ENCODE results near the gene VMP1. TPM values are rescaled to one million over a fixed set of nuclear protein-coding genes. Genes with fewer than 3 reads are reported as not detected.

Gene VMP1
- total and polyA plus RNA-seq, 2 of the 13 experiments (the other 11 are each of a cell fraction or from before 2014, with no cell fraction given): 186 to 271 TPM

DNA sequence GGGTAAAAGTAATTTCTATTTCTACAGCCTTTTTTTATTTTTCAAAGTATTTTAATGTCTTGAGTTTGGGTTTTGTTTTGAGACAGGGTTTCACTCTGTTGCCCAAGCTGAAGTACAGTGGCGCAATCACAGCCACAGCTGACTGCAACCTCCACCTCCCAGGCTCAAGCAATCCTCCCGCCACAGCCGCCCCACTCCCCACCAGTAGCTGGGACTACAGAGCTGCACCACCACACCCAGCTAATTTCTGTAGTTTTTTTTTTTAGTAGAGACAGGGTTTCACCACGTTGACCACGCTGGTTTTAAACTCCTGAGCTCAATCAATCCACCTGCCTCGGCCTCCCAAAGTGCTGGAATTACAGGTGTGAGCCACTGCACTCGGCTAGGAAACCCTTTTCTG lies 141.3 kb downstream of the VMP1 start (continued):
- TF ChIP-seq, protein P1, sequence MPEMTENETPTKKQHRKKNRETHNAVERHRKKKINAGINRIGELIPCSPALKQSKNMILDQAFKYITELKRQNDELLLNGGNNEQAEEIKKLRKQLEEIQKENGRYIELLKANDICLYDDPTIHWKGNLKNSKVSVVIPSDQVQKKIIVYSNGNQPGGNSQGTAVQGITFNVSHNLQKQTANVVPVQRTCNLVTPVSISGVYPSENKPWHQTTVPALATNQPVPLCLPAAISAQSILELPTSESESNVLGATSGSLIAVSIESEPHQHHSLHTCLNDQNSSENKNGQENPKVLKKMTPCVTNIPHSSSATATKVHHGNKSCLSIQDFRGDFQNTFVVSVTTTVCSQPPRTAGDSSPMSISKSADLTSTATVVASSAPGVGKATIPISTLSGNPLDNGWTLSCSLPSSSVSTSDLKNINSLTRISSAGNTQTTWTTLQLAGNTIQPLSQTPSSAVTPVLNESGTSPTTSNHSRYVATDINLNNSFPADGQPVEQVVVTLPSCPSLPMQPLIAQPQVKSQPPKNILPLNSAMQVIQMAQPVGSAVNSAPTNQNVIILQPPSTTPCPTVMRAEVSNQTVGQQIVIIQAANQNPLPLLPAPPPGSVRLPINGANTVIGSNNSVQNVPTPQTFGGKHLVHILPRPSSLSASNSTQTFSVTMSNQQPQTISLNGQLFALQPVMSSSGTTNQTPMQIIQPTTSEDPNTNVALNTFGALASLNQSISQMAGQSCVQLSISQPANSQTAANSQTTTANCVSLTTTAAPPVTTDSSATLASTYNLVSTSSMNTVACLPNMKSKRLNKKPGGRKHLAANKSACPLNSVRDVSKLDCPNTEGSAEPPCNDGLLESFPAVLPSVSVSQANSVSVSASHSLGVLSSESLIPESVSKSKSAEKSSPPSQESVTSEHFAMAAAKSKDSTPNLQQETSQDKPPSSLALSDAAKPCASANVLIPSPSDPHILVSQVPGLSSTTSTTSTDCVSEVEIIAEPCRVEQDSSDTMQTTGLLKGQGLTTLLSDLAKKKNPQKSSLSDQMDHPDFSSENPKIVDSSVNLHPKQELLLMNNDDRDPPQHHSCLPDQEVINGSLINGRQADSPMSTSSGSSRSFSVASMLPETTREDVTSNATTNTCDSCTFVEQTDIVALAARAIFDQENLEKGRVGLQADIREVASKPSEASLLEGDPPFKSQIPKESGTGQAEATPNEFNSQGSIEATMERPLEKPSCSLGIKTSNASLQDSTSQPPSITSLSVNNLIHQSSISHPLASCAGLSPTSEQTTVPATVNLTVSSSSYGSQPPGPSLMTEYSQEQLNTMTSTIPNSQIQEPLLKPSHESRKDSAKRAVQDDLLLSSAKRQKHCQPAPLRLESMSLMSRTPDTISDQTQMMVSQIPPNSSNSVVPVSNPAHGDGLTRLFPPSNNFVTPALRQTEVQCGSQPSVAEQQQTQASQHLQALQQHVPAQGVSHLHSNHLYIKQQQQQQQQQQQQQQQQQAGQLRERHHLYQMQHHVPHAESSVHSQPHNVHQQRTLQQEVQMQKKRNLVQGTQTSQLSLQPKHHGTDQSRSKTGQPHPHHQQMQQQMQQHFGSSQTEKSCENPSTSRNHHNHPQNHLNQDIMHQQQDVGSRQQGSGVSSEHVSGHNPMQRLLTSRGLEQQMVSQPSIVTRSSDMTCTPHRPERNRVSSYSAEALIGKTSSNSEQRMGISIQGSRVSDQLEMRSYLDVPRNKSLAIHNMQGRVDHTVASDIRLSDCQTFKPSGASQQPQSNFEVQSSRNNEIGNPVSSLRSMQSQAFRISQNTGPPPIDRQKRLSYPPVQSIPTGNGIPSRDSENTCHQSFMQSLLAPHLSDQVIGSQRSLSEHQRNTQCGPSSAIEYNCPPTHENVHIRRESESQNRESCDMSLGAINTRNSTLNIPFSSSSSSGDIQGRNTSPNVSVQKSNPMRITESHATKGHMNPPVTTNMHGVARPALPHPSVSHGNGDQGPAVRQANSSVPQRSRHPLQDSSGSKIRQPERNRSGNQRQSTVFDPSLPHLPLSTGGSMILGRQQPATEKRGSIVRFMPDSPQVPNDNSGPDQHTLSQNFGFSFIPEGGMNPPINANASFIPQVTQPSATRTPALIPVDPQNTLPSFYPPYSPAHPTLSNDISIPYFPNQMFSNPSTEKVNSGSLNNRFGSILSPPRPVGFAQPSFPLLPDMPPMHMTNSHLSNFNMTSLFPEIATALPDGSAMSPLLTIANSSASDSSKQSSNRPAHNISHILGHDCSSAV (CRISPR knock-in tag; IDR thresholded peaks at IDR 0.05; ENCODE audit: borderline replicate concordance): no peak
- TF ChIP-seq IRX3 (CRISPR knock-in tag; IDR thresholded peaks at IDR 0.05; ENCODE audit: borderline replicate concordance, low read depth) (no peak), MTA1 (CRISPR knock-in tag; IDR thresholded peaks at IDR 0.05; ENCODE audit: borderline replicate concordance) (no peak), SAP130 (CRISPR knock-in tag; IDR thresholded peaks at IDR 0.05; ENCODE audit: low read depth) (peak; percentile 61), MBNL3 (CRISPR knock-in tag; conservative IDR thresholded peaks at IDR 0.05) (no peak), ZNF232 (CRISPR knock-in tag; IDR thresholded peaks at IDR 0.05; ENCODE audit: borderline replicate concordance) (no peak), ZEB1 (IDR thresholded peaks at IDR 0.05; ENCODE audit: insufficient replicate concordance, low read depth) (no peak), HNRNPLL (IDR thresholded peaks at IDR 0.05; ENCODE audit: low read depth, low read length, poor library complexity, severe bottlenecking) (no peak), STAT5B (CRISPR knock-in tag; IDR thresholded peaks at IDR 0.05) (no peak), ZNF75D (CRISPR knock-in tag; IDR thresholded peaks at IDR 0.05; ENCODE audit: borderline replicate concordance) (no peak), SNAI1 (CRISPR knock-in tag; IDR thresholded peaks at IDR 0.05; ENCODE audit: borderline replicate concordance) (no peak), ZFX (CRISPR knock-in tag; IDR thresholded peaks at IDR 0.05; ENCODE audit: low read depth) (no peak), ZNF343 (CRISPR knock-in tag; IDR thresholded peaks at IDR 0.05) (no peak), RARA (CRISPR knock-in tag; IDR thresholded peaks at IDR 0.05) (peak; percentile 47; the same call in 1 of the 2 replicates), ZNF205 (CRISPR knock-in tag; IDR thresholded peaks at IDR 0.05) (no peak), FOXM1 (CRISPR knock-in tag; IDR thresholded peaks at IDR 0.05) (no peak), ATF1 (CRISPR knock-in tag; IDR thresholded peaks at IDR 0.05) (no peak), CEBPB (IDR thresholded peaks at IDR 0.05; ENCODE audit: borderline replicate concordance, low read depth, low read length) (peak; percentile 98)
- TF ChIP-seq, protein P2, sequence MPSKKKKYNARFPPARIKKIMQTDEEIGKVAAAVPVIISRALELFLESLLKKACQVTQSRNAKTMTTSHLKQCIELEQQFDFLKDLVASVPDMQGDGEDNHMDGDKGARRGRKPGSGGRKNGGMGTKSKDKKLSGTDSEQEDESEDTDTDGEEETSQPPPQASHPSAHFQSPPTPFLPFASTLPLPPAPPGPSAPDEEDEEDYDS (CRISPR knock-in tag; IDR thresholded peaks at IDR 0.05): no peak
- TF ChIP-seq, protein P3, sequence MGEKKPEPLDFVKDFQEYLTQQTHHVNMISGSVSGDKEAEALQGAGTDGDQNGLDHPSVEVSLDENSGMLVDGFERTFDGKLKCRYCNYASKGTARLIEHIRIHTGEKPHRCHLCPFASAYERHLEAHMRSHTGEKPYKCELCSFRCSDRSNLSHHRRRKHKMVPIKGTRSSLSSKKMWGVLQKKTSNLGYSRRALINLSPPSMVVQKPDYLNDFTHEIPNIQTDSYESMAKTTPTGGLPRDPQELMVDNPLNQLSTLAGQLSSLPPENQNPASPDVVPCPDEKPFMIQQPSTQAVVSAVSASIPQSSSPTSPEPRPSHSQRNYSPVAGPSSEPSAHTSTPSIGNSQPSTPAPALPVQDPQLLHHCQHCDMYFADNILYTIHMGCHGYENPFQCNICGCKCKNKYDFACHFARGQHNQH (CRISPR knock-in tag; IDR thresholded peaks at IDR 0.05): peak; percentile 26; the same call in 1 of the 2 replicates
- TF ChIP-seq, protein P4, sequence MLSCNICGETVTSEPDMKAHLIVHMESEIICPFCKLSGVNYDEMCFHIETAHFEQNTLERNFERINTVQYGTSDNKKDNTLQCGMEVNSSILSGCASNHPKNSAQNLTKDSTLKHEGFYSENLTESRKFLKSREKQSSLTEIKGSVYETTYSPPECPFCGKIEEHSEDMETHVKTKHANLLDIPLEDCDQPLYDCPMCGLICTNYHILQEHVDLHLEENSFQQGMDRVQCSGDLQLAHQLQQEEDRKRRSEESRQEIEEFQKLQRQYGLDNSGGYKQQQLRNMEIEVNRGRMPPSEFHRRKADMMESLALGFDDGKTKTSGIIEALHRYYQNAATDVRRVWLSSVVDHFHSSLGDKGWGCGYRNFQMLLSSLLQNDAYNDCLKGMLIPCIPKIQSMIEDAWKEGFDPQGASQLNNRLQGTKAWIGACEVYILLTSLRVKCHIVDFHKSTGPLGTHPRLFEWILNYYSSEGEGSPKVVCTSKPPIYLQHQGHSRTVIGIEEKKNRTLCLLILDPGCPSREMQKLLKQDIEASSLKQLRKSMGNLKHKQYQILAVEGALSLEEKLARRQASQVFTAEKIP (CRISPR knock-in tag; IDR thresholded peaks at IDR 0.05; ENCODE audit: borderline replicate concordance): no peak
